Ectodermal cell (in vitro differentiated cells): ENCODE measurements around the gene PCDHGB7.
"Not testable (repeated sequence)": the region's sequence is repeated elsewhere in the genome, so short reads cannot be mapped to it uniquely, and the experiment has no call there.

Experiments used
- H3K27ac ChIP-seq: 2 replicates; pipeline ENCODE4 v1.7.0; 2013; ENCODE audit warnings: mild to moderate bottlenecking, low read depth, low read length; ENCODE audit not compliant: insufficient read depth, poor library complexity, severe bottlenecking
- H3K27me3 ChIP-seq: 2 replicates; pipeline ENCODE4 v1.7.0; 2013; ENCODE audit warnings: mild to moderate bottlenecking, low read length; ENCODE audit not compliant: insufficient read depth, control insufficient read depth, poor library complexity, severe bottlenecking
- H3K36me3 ChIP-seq: one replicate; pipeline ENCODE4 v1.7.0; 2013; ENCODE audit warnings: low read length; ENCODE audit not compliant: control insufficient read depth, insufficient read depth
- H3K4me1 ChIP-seq: one replicate; pipeline ENCODE4 v1.7.0; 2013; ENCODE audit warnings: low read length; ENCODE audit not compliant: control insufficient read depth, insufficient read depth
- H3K4me3 ChIP-seq: 2 replicates; pipeline ENCODE4 v1.7.0; 2013; ENCODE audit warnings: low read depth, low read length, control low read depth; ENCODE audit not compliant: insufficient read depth
- H3K9me3 ChIP-seq: 2 replicates; pipeline ENCODE4 v1.7.0; 2013; ENCODE audit warnings: mild to moderate bottlenecking, low read length, moderate library complexity; ENCODE audit not compliant: control insufficient read depth
- WGBS, 2 experiments: methylation state at CpG; one replicate each; pipeline ENCODE4 v1.1.7; 2013; ENCODE audit warnings: missing lambda C conversion rate in 2 of 2; 5-methylcytosine and 5-hydroxymethylcytosine counted together

The PCDHGB7 gene

DNA sequence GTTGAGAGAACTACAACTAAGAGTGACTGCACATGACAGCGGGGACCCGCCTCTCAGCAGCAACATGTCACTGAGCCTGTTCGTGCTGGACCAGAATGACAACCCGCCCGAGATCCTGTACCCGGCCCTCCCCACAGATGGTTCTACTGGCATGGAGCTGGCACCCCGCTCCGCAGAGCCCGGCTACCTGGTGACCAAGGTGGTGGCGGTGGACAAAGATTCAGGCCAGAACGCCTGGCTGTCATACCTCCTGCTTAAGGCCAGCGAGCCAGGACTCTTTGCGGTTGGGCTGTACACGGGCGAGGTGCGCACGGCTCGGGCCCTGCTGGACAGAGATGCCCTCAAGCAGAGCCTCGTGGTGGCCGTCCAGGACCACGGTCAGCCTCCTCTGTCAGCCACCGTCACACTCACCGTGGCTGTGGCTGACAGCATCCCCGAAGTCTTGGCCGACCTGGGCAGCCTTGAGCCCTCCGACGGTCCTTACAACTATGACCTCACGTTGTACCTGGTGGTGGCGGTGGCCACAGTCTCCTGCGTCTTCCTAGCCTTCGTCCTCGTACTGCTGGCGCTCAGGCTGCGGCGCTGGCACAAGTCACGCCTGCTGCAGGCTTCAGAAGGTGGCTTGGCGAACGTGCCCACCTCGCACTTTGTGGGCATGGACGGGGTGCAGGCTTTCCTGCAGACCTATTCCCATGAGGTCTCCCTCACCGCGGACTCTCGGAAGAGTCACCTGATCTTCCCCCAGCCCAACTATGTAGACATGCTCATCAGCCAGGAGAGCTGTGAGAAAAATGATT lies 32.8 kb upstream of the PCDHGB7 start:
- H3K27ac ChIP-seq, result no peak overlapping the region
- H3K27me3 ChIP-seq, result no peaks in the 10 kb centered on the region
- H3K36me3 ChIP-seq, result no peaks in the 10 kb centered on the region
- H3K4me1 ChIP-seq, result no peaks in the 10 kb centered on the region
- no peak overlapping the region for H3K4me3 ChIP-seq
- 94 to 96% methylated on average over 43 of the region's 43 CpGs for WGBS, 2 experiments
- H3K9me3 ChIP-seq, result peaks cover 7% of the 10 kb centered on the region

- H3K4me3 ChIP-seq, result peak within 1 kb of the TSS; percentile 23
- not testable (repeated sequence) for H3K36me3 ChIP-seq, H3K27me3 ChIP-seq, H3K27ac ChIP-seq, H3K9me3 ChIP-seq, H3K4me1 ChIP-seq
- 65 to 71% methylated on average over 17 of the region's 40 CpGs for WGBS, 2 experiments
Observed at GRCh38 chr5:141387557-141388311, 29.7 kb upstream of the PCDHGB7 start, which contains the start of gene PCDHGB4. Gene PCDHGB4, plus strand, starts transcription at chr5:141387698. Its CDS starts 187 bp downstream, at chr5:141387885.

- WGBS, 2 experiments, result 92 to 100% methylated on average over 9 to 10 of the region's 10 CpGs
- Histone ChIP-seq H3K9me3 (peaks cover 5% of the 10 kb centered on the region), H3K4me1 (no peaks in the 10 kb centered on the region), H3K36me3 (peaks cover 12% of the 10 kb centered on the region), H3K27me3 (no peaks in the 10 kb centered on the region), H3K27ac (no peak overlapping the region), H3K4me3 (no peak overlapping the region)
Observed at GRCh38 chr5:141388661-141389060, 28.8 kb upstream of the PCDHGB7 start.

- WGBS, 2 experiments, result 96 to 97% methylated on average over 77 of the region's 77 CpGs
- H3K9me3 ChIP-seq, result peaks cover 5% of the 10 kb centered on the region
- H3K4me3 ChIP-seq, result no peak overlapping the region
- no peak overlapping the region for H3K27ac ChIP-seq
- H3K36me3 ChIP-seq, result peaks cover 12% of the 10 kb centered on the region
- H3K4me1 ChIP-seq, result no peaks in the 10 kb centered on the region
- no peaks in the 10 kb centered on the region for H3K27me3 ChIP-seq
Observed at GRCh38 chr5:141389153-141390042, 28.1 kb upstream of the PCDHGB7 start.

GRCh38 chr5:141392429-141393198 lies 24.9 kb upstream of the PCDHGB7 start, which contains the start of gene PCDHGA8:
Gene PCDHGA8, plus strand, starts transcription at chr5:141392633. Its CDS starts 181 bp downstream, at chr5:141392814.
- Histone ChIP-seq H3K9me3 (peaks cover 5% of the 10 kb centered on the region), H3K27me3 (no peaks in the 10 kb centered on the region), H3K4me1 (no peaks in the 10 kb centered on the region), H3K4me3 (no peak within 1 kb of the TSS), H3K36me3 (peaks cover 12% of the 10 kb centered on the region), H3K27ac (no peak within 1 kb of the TSS)
- WGBS, 2 experiments, result 96 to 97% methylated on average over 37 to 38 of the region's 38 CpGs

- Histone ChIP-seq H3K27ac (no peak overlapping the region), H3K4me3 (no peak overlapping the region), H3K4me1 (no peaks in the 10 kb centered on the region), H3K36me3 (peaks cover 12% of the 10 kb centered on the region), H3K27me3 (no peaks in the 10 kb centered on the region), H3K9me3 (peaks cover 4% of the 10 kb centered on the region)
- WGBS, 2 experiments, result 94 to 95% methylated on average over 21 of the region's 21 CpGs
Observed at GRCh38 chr5:141393267-141393666, 24.2 kb upstream of the PCDHGB7 start.

DNA sequence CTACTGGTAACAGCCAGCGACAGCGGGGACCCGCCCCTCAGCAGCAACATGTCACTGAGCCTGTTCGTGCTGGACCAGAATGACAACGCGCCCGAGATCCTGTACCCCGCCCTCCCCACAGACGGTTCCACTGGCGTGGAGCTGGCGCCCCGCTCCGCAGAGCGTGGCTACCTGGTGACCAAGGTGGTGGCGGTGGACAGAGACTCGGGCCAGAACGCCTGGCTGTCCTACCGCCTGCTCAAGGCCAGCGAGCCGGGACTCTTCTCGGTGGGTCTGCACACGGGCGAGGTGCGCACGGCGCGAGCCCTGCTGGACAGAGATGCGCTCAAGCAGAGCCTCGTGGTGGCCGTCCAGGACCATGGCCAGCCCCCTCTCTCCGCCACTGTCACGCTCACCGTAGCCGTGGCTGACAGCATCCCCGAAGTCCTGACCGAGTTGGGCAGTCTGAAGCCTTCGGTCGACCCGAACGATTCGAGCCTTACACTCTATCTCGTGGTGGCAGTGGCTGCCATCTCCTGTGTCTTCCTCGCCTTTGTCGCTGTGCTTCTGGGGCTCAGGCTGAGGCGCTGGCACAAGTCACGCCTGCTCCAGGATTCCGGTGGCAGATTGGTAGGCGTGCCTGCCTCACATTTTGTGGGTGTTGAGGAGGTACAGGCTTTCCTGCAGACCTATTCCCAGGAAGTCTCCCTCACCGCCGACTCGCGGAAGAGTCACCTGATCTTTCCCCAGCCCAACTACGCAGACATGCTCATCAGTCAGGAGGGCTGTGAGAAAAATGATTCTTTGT lies 22.9 kb upstream of the PCDHGB7 start:
- not testable (repeated sequence) for H3K27me3 ChIP-seq, H3K4me1 ChIP-seq, H3K9me3 ChIP-seq, H3K4me3 ChIP-seq, H3K27ac ChIP-seq
- peaks cover 12% of the 10 kb centered on the region for H3K36me3 ChIP-seq
- WGBS, 2 experiments, result 96 to 97% methylated on average over 40 to 41 of the region's 53 CpGs

GRCh38 chr5:141397756-141398551 lies 19.5 kb upstream of the PCDHGB7 start, which contains the start of gene PCDHGB5:
Gene PCDHGB5, plus strand, starts transcription at chr5:141397947. Its CDS starts 181 bp downstream, at chr5:141398128.
- H3K4me1 ChIP-seq, H3K36me3 ChIP-seq, H3K27me3 ChIP-seq, H3K27ac ChIP-seq, H3K9me3 ChIP-seq, H3K4me3 ChIP-seq: not testable (repeated sequence)
- WGBS, 2 experiments, result 86 to 92% methylated on average over 19 to 20 of the region's 43 CpGs
